ENCODE measurements around the gene PTPRF.

PTPRF gene

DNA sequence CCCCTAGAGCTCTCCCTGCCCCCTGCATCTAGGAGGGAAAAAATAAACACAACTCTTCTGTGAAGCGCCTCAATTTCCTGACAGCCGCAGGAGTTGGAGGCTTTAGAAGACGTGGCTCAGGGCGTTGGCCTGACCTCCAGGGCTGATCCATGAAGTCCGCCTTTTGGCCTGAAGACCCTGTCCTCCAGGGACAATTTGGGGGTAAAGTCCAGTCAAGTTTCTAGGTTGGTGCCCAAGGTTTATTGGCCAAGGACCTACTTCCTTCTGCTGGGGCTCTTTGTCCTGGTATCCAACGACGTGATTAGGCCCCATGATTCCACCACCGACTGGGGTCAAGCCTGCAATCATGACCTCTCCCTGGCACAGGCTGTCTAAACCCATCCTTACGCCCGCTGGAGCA, 54.9 kb downstream of the PTPRF start:
- DNase-seq, result no peak
- H3K9me3 ChIP-seq, result no peaks in the 10 kb centered on the region
- no peak overlapping the region for H3K27ac ChIP-seq
- TF ChIP-seq, protein P1, sequence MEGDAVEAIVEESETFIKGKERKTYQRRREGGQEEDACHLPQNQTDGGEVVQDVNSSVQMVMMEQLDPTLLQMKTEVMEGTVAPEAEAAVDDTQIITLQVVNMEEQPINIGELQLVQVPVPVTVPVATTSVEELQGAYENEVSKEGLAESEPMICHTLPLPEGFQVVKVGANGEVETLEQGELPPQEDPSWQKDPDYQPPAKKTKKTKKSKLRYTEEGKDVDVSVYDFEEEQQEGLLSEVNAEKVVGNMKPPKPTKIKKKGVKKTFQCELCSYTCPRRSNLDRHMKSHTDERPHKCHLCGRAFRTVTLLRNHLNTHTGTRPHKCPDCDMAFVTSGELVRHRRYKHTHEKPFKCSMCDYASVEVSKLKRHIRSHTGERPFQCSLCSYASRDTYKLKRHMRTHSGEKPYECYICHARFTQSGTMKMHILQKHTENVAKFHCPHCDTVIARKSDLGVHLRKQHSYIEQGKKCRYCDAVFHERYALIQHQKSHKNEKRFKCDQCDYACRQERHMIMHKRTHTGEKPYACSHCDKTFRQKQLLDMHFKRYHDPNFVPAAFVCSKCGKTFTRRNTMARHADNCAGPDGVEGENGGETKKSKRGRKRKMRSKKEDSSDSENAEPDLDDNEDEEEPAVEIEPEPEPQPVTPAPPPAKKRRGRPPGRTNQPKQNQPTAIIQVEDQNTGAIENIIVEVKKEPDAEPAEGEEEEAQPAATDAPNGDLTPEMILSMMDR (IDR thresholded peaks at IDR 0.05), result no peak
- peaks cover 0 to 70% (median 15%) of the 10 kb centered on the region in 3 donors for H3K36me3 ChIP-seq
- H3K4me1 ChIP-seq, result no peaks in the 10 kb centered on the region
- intact Hi-C loops (cut with DNase I; ENCODE audit: low total_unique reads), result no loop called here
- no peak overlapping the region for H3K4me3 ChIP-seq
- H3K27me3 ChIP-seq, result no peaks in the 10 kb centered on the region

DNA sequence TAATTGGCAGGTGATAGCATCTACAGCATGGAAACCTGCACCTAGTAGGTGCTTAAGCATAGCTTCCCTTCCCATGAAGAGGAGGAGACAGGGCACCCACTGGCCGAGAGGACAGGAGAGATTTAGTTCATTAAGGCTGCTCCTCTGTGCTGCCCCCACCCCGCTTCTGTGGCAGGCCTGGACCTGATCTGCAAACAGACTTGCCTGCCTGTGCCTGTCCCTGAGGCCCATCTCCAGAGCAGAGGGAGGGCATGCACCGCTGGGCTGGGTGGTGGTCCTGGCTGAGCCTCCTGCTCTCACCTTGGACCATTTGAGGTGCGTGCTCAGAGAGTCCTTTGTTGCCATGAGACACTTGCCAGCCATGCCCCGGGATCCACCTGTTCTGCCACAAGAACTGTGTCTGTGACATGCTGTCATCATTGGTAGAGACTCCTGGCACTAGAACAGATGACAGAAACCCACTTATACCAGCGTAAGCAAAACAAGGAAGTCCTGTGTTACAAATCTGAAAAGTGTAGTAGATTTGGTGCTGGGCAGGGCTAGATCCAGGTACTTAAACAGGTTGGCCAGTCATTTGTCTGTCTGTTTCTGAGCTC, 55.6 kb downstream of the PTPRF start:
- no peak overlapping the region for H3K4me3 ChIP-seq
- intact Hi-C loops (cut with DNase I; ENCODE audit: low total_unique reads), result no loop called here
- no peak for DNase-seq
- H3K9me3 ChIP-seq, result no peaks in the 10 kb centered on the region
- no peaks in the 10 kb centered on the region for H3K27me3 ChIP-seq
- H3K36me3 ChIP-seq, result peaks cover 0 to 70% (median 22%) of the 10 kb centered on the region in 3 donors
- H3K4me1 ChIP-seq, result no peaks in the 10 kb centered on the region
- no peak overlapping the region for H3K27ac ChIP-seq
- TF ChIP-seq, protein P1 (IDR thresholded peaks at IDR 0.05), result no peak

DNA sequence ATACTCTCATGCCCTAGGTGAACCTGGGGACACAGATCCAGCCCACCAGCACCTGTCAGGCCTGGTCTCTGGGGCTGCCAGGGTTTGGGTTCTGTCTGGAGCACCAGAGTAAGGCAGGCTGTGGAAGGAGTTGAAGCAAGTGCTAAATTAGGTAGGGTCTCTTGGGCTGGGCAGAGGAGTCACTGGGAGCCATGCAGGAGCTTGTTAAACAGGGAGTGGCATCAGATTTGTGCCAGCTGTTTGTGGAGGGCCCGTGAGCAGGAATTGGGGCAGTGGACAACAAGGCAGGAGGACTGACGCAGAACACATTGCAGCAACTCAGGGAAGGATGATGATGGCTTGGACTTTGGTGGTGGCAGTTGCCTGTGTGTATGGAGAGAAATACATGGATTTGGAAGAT, 56.3 kb downstream of the PTPRF start:
- intact Hi-C loops (cut with DNase I; ENCODE audit: low total_unique reads), result no loop called here
- H3K27me3 ChIP-seq, result no peaks in the 10 kb centered on the region
- H3K4me1 ChIP-seq, result no peaks in the 10 kb centered on the region
- peaks cover 0 to 70% (median 23%) of the 10 kb centered on the region in 3 donors for H3K36me3 ChIP-seq
- DNase-seq, result no peak
- H3K27ac ChIP-seq, result no peak overlapping the region
- TF ChIP-seq, protein P1 (IDR thresholded peaks at IDR 0.05), result no peak
- no peak overlapping the region for H3K4me3 ChIP-seq
- no peaks in the 10 kb centered on the region for H3K9me3 ChIP-seq

DNA sequence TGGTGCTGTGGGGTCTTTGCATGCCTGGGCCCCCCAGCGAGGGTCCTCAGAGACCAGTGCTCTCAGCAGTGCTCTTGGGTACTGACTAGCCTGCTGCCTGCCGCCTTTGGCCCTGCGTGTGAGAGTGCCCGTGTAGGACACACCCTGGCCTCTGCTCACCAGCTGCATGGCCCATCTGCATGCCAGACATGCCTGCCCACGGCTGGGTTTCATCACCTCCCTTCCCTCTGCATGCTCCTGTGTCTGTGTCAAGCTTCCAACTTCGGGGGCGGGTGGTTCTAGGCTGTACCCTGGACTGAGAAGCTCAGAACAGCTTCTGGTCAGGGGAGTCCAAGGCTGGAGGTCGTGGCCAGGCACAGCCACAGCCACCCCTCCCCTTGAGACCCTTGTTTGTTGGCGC, 56.9 kb downstream of the PTPRF start:
- DNase-seq, result no peak
- TF ChIP-seq, protein P1 (IDR thresholded peaks at IDR 0.05), result no peak
- intact Hi-C loops (cut with DNase I; ENCODE audit: low total_unique reads), result no loop called here
- Histone ChIP-seq H3K4me1 (no peaks in the 10 kb centered on the region), H3K27me3 (no peaks in the 10 kb centered on the region), H3K36me3 (peaks cover 0 to 70% (median 28%) of the 10 kb centered on the region in 3 donors), H3K9me3 (no peaks in the 10 kb centered on the region), H3K27ac (no peak overlapping the region), H3K4me3 (no peak overlapping the region)

DNA sequence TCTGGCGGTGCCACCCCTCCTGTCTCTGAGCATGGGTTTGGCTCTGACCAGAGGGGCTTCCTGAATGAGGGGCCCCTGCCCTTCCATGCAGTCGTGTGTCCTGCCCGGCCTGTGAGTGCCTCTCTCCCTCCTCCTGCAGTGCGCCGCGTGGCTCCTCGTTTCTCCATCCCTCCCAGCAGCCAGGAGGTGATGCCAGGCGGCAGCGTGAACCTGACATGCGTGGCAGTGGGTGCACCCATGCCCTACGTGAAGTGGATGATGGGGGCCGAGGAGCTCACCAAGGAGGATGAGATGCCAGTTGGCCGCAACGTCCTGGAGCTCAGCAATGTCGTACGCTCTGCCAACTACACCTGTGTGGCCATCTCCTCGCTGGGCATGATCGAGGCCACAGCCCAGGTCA, 57.9 kb downstream of the PTPRF start:
- TF ChIP-seq, protein P1 (IDR thresholded peaks at IDR 0.05), result no peak

More for the DNA sequence above, 57.9 kb downstream of the PTPRF start:
- H3K27me3 ChIP-seq, result no peaks in the 10 kb centered on the region
- intact Hi-C loops (cut with DNase I; ENCODE audit: low total_unique reads), result no loop called here
- H3K4me3 ChIP-seq, result no peak overlapping the region
- no peaks in the 10 kb centered on the region for H3K9me3 ChIP-seq
- H3K36me3 ChIP-seq, result peaks cover 0 to 74% (median 27%) of the 10 kb centered on the region in 3 donors
- no peaks in the 10 kb centered on the region for H3K4me1 ChIP-seq
- no peak for DNase-seq
- H3K27ac ChIP-seq, result no peak overlapping the region

Data from tibial artery (tissue), 4 donors.